Astrocyte (in vitro differentiated cells and primary cell): ENCODE data around the gene RBBP9. TPM values are rescaled to one million over a fixed set of nuclear protein-coding genes. Genes with fewer than 3 reads are reported as not detected.

ENCODE experiments used
- DNase-seq: peaks from one replicate; pipeline ENCODE4 v3.0.0-alpha.2; 2010; ENCODE audit warnings: low read depth
- FAIRE-seq: peaks from 2 replicates; lab custom pipeline; 2011; peaks lifted over from hg19 to GRCh38; lab: Jason Lieb, UNC
- H2AFZ ChIP-seq: 2 replicates; pipeline ENCODE4 v1.6.0; 2012; ENCODE audit warnings: low read depth, low read length, inconsistent platforms
- H3K27ac ChIP-seq: 2 replicates; pipeline ENCODE4 v1.5.1; 2011; ENCODE audit warnings: low read depth, low read length, inconsistent platforms
- H3K27me3 ChIP-seq: 2 replicates; pipeline ENCODE4 v1.6.0; 2011; ENCODE audit warnings: low read length, inconsistent platforms; ENCODE audit not compliant: insufficient read depth
- H3K36me3 ChIP-seq: 2 replicates; pipeline ENCODE4 v1.5.1; 2011; ENCODE audit warnings: low read length, inconsistent platforms; ENCODE audit not compliant: insufficient read depth
- H3K4me1 ChIP-seq: 2 replicates; pipeline ENCODE4 v1.5.1; 2011; ENCODE audit warnings: low read length, inconsistent platforms; ENCODE audit not compliant: insufficient read depth
- H3K4me2 ChIP-seq: 2 replicates; pipeline ENCODE4 v1.6.0; 2012; ENCODE audit warnings: low read length, inconsistent platforms
- H3K4me3 ChIP-seq: 2 replicates; pipeline ENCODE4 v1.5.1; 2011; ENCODE audit warnings: low read depth, mild to moderate bottlenecking, low read length, inconsistent platforms; ENCODE audit not compliant: insufficient read depth
- H3K79me2 ChIP-seq: 2 replicates; pipeline ENCODE4 v1.6.0; 2012; ENCODE audit warnings: mild to moderate bottlenecking, low read length, inconsistent platforms; ENCODE audit not compliant: insufficient read depth
- H3K9ac ChIP-seq: 2 replicates; pipeline ENCODE4 v1.6.0; 2012; ENCODE audit warnings: mild to moderate bottlenecking, low read length, inconsistent platforms
- H3K9me3 ChIP-seq: 2 replicates; pipeline ENCODE4 v1.5.1; 2012; ENCODE audit warnings: low read depth, mild to moderate bottlenecking, low read length, inconsistent platforms; ENCODE audit not compliant: insufficient read depth
- H4K20me1 ChIP-seq: 2 replicates; pipeline ENCODE4 v1.6.0; 2012; ENCODE audit warnings: low read length, inconsistent platforms; ENCODE audit not compliant: insufficient read depth
- H3K27ac Mint-ChIP-seq: one replicate; pipeline ENCODE4 v1.8.0; 2021; ENCODE audit warnings: mild to moderate bottlenecking, mixed read lengths; ENCODE audit not compliant: unreplicated experiment
- H3K27me3 Mint-ChIP-seq: one replicate; pipeline ENCODE4 v1.8.0; 2021; ENCODE audit warnings: low read depth, mixed read lengths; ENCODE audit not compliant: unreplicated experiment
- H3K36me3 Mint-ChIP-seq: one replicate; pipeline ENCODE4 v1.8.0; 2021; ENCODE audit warnings: low read depth, mixed read lengths; ENCODE audit not compliant: unreplicated experiment
- H3K4me1 Mint-ChIP-seq: one replicate; pipeline ENCODE4 v1.8.0; 2021; ENCODE audit warnings: low read depth, mixed read lengths; ENCODE audit not compliant: unreplicated experiment
- H3K4me3 Mint-ChIP-seq: one replicate; pipeline ENCODE4 v1.8.0; 2021; ENCODE audit warnings: mild to moderate bottlenecking, moderate library complexity, mixed read lengths; ENCODE audit not compliant: unreplicated experiment
- H3K9me3 Mint-ChIP-seq: one replicate; pipeline ENCODE4 v1.8.0; 2021; ENCODE audit warnings: mild to moderate bottlenecking, mixed read lengths; ENCODE audit not compliant: unreplicated experiment
- CTCF ChIP-seq: IDR thresholded peaks from 2 replicates; pipeline ENCODE4 v1.5.1; 2011; ENCODE audit warnings: low read depth, mild to moderate bottlenecking, inconsistent platforms, low read length, moderate library complexity; ENCODE audit not compliant: insufficient read depth
- EZH2 ChIP-seq: IDR thresholded peaks from 2 replicates; pipeline ENCODE4 v1.6.1; 2012; ENCODE audit warnings: mild to moderate bottlenecking, low read length, inconsistent platforms; ENCODE audit not compliant: insufficient read depth
- total RNA-seq: library from RNA; stranded (reverse); gene quantifications from 2 replicates; pipeline ENCODE4 v1.2.1, GENCODE V29; 2021

RBBP9 gene
- total RNA-seq, 1 donor from 2014 or later = 14.4 TPM

DNA sequence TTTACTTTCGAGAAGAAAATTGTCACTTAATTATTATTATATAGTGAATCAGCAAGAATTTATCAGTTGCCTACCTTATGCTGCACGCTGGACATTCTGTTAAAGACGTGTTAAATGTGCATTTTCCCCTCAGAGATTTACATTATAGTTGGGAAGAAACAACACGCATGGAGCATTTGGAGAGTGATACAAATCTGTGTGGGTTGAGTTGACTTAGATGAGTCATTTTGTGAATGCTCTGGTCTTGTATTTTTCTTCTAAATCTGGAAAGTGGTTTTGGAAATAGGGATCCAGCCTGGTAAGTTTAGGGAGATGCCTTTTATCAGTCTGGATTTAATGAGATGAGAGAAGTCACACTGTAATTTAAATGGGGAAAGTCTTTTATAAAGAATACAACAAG is 46.2 kb upstream of the RBBP9 start:
- no peak overlapping the region for H3K27ac Mint-ChIP-seq

GRCh38 chr20:18541741-18542140 is 44.7 kb upstream of the RBBP9 start:
- H3K79me2 ChIP-seq = no peaks in the 10 kb centered on the region
- Mint-ChIP-seq H3K27ac (no peak overlapping the region), H3K9me3 (no peaks in the 10 kb centered on the region), H3K27me3 (no peaks in the 10 kb centered on the region), H3K36me3 (peaks cover 21% of the 10 kb centered on the region), H3K4me1 (peaks cover 6% of the 10 kb centered on the region), H3K4me3 (no peak overlapping the region)
- FAIRE-seq (peak; percentile 5), DNase-seq (no peak)
- no peaks in the 10 kb centered on the region for H4K20me1 ChIP-seq
- peak overlapping the region; percentile 17 for H3K4me2 ChIP-seq
- H3K27ac ChIP-seq = peak overlapping the region; percentile 13
- TF ChIP-seq EZH2 (no peak), CTCF (no peak)
- H3K4me3 ChIP-seq = no peak overlapping the region
- no peak overlapping the region for H3K9ac ChIP-seq
- H3K27me3 ChIP-seq = no peaks in the 10 kb centered on the region
- H3K36me3 ChIP-seq = peaks cover 20% of the 10 kb centered on the region
- H3K4me1 ChIP-seq = peaks cover 7% of the 10 kb centered on the region
- H2AFZ ChIP-seq = no peak overlapping the region
- no peaks in the 10 kb centered on the region for H3K9me3 ChIP-seq

More for the DNA sequence above, 46.2 kb upstream of the RBBP9 start:
- Mint-ChIP-seq H3K36me3 (peaks cover 20% of the 10 kb centered on the region), H3K4me1 (peaks cover 6% of the 10 kb centered on the region), H3K9me3 (no peaks in the 10 kb centered on the region), H3K27me3 (no peaks in the 10 kb centered on the region), H3K4me3 (peak overlapping the region; percentile 43)
- Histone ChIP-seq H2AFZ (no peak overlapping the region), H3K4me2 (no peak overlapping the region), H3K9ac (no peak overlapping the region), H3K4me3 (no peak overlapping the region), H4K20me1 (peaks cover 6% of the 10 kb centered on the region), H3K79me2 (no peaks in the 10 kb centered on the region), H3K9me3 (no peaks in the 10 kb centered on the region), H3K27ac (no peak overlapping the region), H3K27me3 (no peaks in the 10 kb centered on the region), H3K4me1 (peaks cover 7% of the 10 kb centered on the region), H3K36me3 (peaks cover 22% of the 10 kb centered on the region)
- TF ChIP-seq EZH2 = no peak
- TF ChIP-seq CTCF = no peak
- FAIRE-seq (no peak), DNase-seq (no peak)

GRCh38 chr20:18537651-18538050 is 40.6 kb upstream of the RBBP9 start:
- DNase-seq (no peak), FAIRE-seq (no peak)
- Histone ChIP-seq H3K36me3 (peaks cover 20% of the 10 kb centered on the region), H2AFZ (no peak overlapping the region), H3K4me2 (no peak overlapping the region), H3K9ac (no peak overlapping the region), H3K4me1 (peaks cover 18% of the 10 kb centered on the region), H3K27ac (no peak overlapping the region), H4K20me1 (peaks cover 9% of the 10 kb centered on the region), H3K27me3 (no peaks in the 10 kb centered on the region), H3K79me2 (no peaks in the 10 kb centered on the region), H3K9me3 (no peaks in the 10 kb centered on the region), H3K4me3 (no peak overlapping the region)
- no peak overlapping the region for H3K27ac Mint-ChIP-seq
- TF ChIP-seq EZH2 = no peak
- TF ChIP-seq CTCF = no peak
- H3K4me3 Mint-ChIP-seq = no peak overlapping the region
- H3K36me3 Mint-ChIP-seq = peaks cover 14% of the 10 kb centered on the region
- H3K9me3 Mint-ChIP-seq = no peaks in the 10 kb centered on the region
- no peaks in the 10 kb centered on the region for H3K27me3 Mint-ChIP-seq
- H3K4me1 Mint-ChIP-seq = no peaks in the 10 kb centered on the region
